B cell (primary cell): Measurements from ENCODE around the gene TUNAR. TPM values are rescaled to one million over a fixed set of nuclear protein-coding genes. Genes with fewer than 3 reads are reported as not detected.

ENCODE experiments used
- ATAC-seq: fragments of 200-7000 bp; cut with Tn5 transposase; one replicate; pipeline ENCODE4 v1.10.0; 2021; ENCODE audit warnings: low read depth, mild to moderate bottlenecking, moderate number of reproducible peaks, moderate library complexity
- CTCF ChIA-PET: fragments of 350-600 bp; sonication (Branson Sonifier 250); formaldehyde crosslinking; loops from one replicate; lab custom pipeline; 2021; ENCODE audit warnings: antibody characterized with exemption, inconsistent platforms; lab: Charles Lee
- POLR2A ChIA-PET: fragments of 350-600 bp; sonication (Branson Sonifier 250); formaldehyde crosslinking; loops from one replicate; lab custom pipeline; 2021; ENCODE audit warnings: antibody characterized with exemption; lab: Charles Lee
- DNase-seq: peaks from one replicate; pipeline ENCODE4 v3.0.0; 2013
- H2AFZ ChIP-seq: 2 replicates; pipeline ENCODE4 v1.6.1; 2012; ENCODE audit warnings: mild to moderate bottlenecking, low read depth, low read length; ENCODE audit not compliant: insufficient read depth, poor library complexity, severe bottlenecking
- H3K27ac ChIP-seq, 2 donors: 1 replicate in 1 of 2; 2 replicates in 1 of 2; pipeline ENCODE4 v1.5.1; 2012 to 2013; ENCODE audit warnings: low read length in 2 of 2, mild to moderate bottlenecking in 2 of 2, moderate library complexity in 1 of 2
- H3K27me3 ChIP-seq, 4 experiments: fragments of 200-600 bp in 1 of 4; sonication (generic) in 1 of 4; replicated peaks in 1 of 4; 1 replicate in 2 of 4; 2 replicates in 2 of 4; pipeline versions ENCODE4 v1.6.1 to v1.7.0; 2013 to 2016; ENCODE audit warnings: low read length in 3 of 4, mild to moderate bottlenecking in 2 of 4, mixed read lengths in 1 of 4, moderate library complexity in 1 of 4; ENCODE audit not compliant: insufficient read depth in 4 of 4, control insufficient read depth in 3 of 4; ENCODE audit errors: control extremely low read depth in 1 of 4
- H3K36me3 ChIP-seq, 2 experiments: replicated peaks in 1 of 2; 1 replicate in 1 of 2; 2 replicates in 1 of 2; pipeline versions ENCODE4 v1.6.1 to v1.7.1; 2013; ENCODE audit warnings: low read length in 1 of 2; ENCODE audit not compliant: insufficient read depth in 2 of 2, control insufficient read depth in 1 of 2; ENCODE audit errors: control extremely low read depth in 1 of 2, extremely low read depth in 1 of 2
- H3K4me1 ChIP-seq, 2 donors: fragments of 200-600 bp in 1 of 2; sonication (generic) in 1 of 2; 1 replicate in 1 of 2; 2 replicates in 1 of 2; pipeline versions ENCODE4 v1.5.1 to v1.6.1; 2013 to 2017; ENCODE audit warnings: low read length in 2 of 2; ENCODE audit not compliant: control insufficient read depth in 2 of 2, insufficient read depth in 2 of 2
- H3K4me2 ChIP-seq: replicated peaks from 2 replicates; pipeline ENCODE3; 2012; ENCODE audit warnings: mild to moderate bottlenecking, low read depth, low read length; ENCODE audit not compliant: poor library complexity, severe bottlenecking
- H3K4me3 ChIP-seq, 5 experiments: fragments of 200-600 bp in 1 of 5; sonication (generic) in 1 of 5; 1 replicate in 3 of 5; 2 replicates in 2 of 5; pipeline versions ENCODE4 v1.5.1 to v1.7.0; 2011 to 2016; ENCODE audit warnings: low read length in 4 of 5, mild to moderate bottlenecking in 4 of 5, low read depth in 2 of 5, control low read depth in 1 of 5, moderate library complexity in 1 of 5; ENCODE audit not compliant: insufficient read depth in 1 of 5; ENCODE audit errors: control extremely low read depth in 1 of 5, extremely low read depth in 1 of 5
- H3K79me2 ChIP-seq: fragments of 200-600 bp; sonication (generic); one replicate; pipeline ENCODE4 v1.6.0; 2016; ENCODE audit warnings: low read length; ENCODE audit not compliant: control insufficient read depth, insufficient read depth
- H3K9ac ChIP-seq: fragments of 200-600 bp; sonication (generic); 2 replicates; pipeline ENCODE4 v1.6.1; 2017; ENCODE audit warnings: mild to moderate bottlenecking, low read length, moderate library complexity
- H3K9me3 ChIP-seq, 3 donors: one replicate each; pipeline versions ENCODE4 v1.6.1 to v1.7.1; 2013; ENCODE audit warnings: low read length in 2 of 3; ENCODE audit not compliant: control insufficient read depth in 2 of 3, insufficient read depth in 1 of 3; ENCODE audit errors: control extremely low read depth in 1 of 3
- H4K20me1 ChIP-seq: 2 replicates; pipeline ENCODE4 v1.6.0; 2012; ENCODE audit warnings: mild to moderate bottlenecking, low read length; ENCODE audit not compliant: insufficient read depth, control insufficient read depth, poor library complexity, severe bottlenecking
- H3K27ac Mint-ChIP-seq: one replicate; pipeline ENCODE4 v1.8.0; 2021; ENCODE audit warnings: mixed read lengths
- H3K27me3 Mint-ChIP-seq: one replicate; pipeline ENCODE4 v1.8.0; 2021; ENCODE audit warnings: mixed read lengths
- H3K4me1 Mint-ChIP-seq: one replicate; pipeline ENCODE4 v1.8.0; 2021; ENCODE audit warnings: mixed read lengths
- H3K4me3 Mint-ChIP-seq: one replicate; pipeline ENCODE4 v1.8.0; 2021; ENCODE audit warnings: mixed read lengths
- H3K9me3 Mint-ChIP-seq: one replicate; pipeline ENCODE4 v1.8.0; 2022; ENCODE audit warnings: mixed read lengths; ENCODE audit not compliant: insufficient read depth
- CTCF ChIP-seq: fragments of 200-600 bp; IDR thresholded peaks from one replicate; pipeline ENCODE4 v1.8.0; 2022; ENCODE audit warnings: antibody characterized with exemption, mild to moderate bottlenecking
- EZH2 ChIP-seq: IDR thresholded peaks from 2 replicates; pipeline ENCODE4 v1.6.1; 2012; ENCODE audit warnings: borderline replicate concordance, low read depth, mild to moderate bottlenecking, moderate library complexity, low read length; ENCODE audit not compliant: insufficient read depth, poor library complexity, severe bottlenecking
- WGBS: methylation state at CpG from one replicate; pipeline ENCODE4 v1.1.5; 2013; ENCODE audit warnings: missing lambda C conversion rate; ENCODE audit not compliant: insufficient coverage; 5-methylcytosine and 5-hydroxymethylcytosine counted together
- intact Hi-C: fragments of 100-400 bp; cut with micrococcal nuclease; formaldehyde crosslinking; loops from one replicate; pipeline ENCODE4 v1.10.0; 2022
- polyA plus RNA-seq: library from polyadenylated mRNA; depleted of rRNA; stranded (reverse); fragments of >200 nt; gene quantifications from 2 replicates; pipeline ENCODE4 v1.2.3, GENCODE V29; 2012
- total RNA-seq, 2 donors: library from RNA; stranded (reverse); fragments of 120-200 nt in 1 of 2; gene quantifications; 1 replicate in 1 of 2; 2 replicates in 1 of 2; pipeline versions ENCODE4 v1.2.3 to v1.2.4, GENCODE V29; 2013 to 2022

Gene TUNAR
- total and polyA plus RNA-seq, 2 donors (not counting 1 experiment from before 2014, with no cell fraction given): 0.48 to 0.81 TPM

DNA sequence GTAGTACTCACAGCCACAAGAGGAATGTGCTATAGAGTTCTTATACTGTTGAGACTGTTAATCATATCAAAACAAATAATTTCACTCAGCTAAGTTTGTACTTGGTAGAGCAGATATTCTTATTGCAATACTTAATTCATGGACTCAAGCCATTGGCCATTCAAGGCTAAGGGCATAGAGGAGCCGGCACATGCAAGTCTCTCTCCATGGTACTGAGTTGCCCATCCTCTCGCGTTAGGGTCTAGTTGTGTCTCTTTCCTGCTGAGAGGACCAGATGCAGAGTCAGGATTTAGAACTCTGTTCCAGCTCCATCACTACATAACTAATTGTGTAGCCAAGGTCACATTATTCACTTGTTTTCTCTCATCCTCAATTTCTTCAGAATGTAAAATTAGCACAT lies 14.4 kb upstream of the TUNAR start:
- Mint-ChIP-seq H3K4me1 (no peaks in the 10 kb centered on the region), H3K27me3 (peaks cover 9% of the 10 kb centered on the region), H3K27ac (no peak overlapping the region), H3K4me3 (no peak overlapping the region), H3K9me3 (no peaks in the 10 kb centered on the region)
- H3K4me3 ChIP-seq: no peak overlapping the region
- H3K4me2 ChIP-seq: no peak overlapping the region
- intact Hi-C loops: no loop called here
- no peaks in the 10 kb centered on the region for H3K4me1 ChIP-seq
- H4K20me1 ChIP-seq: no peaks in the 10 kb centered on the region
- no peak overlapping the region for H3K9ac ChIP-seq
- POLR2A ChIA-PET: no interaction called here
- no peak overlapping the region for H3K27ac ChIP-seq
- CTCF ChIA-PET: no interaction called here
- DNase-seq: no peak
- no peaks in the 10 kb centered on the region for H3K36me3 ChIP-seq
- ATAC-seq: no peak
- 14% methylated on average over 3 of the region's 3 CpGs for WGBS
- no peak for TF ChIP-seq EZH2
- no peak for TF ChIP-seq CTCF
- peaks cover 0 to 4% (median 0%) of the 10 kb centered on the region in 3 donors for H3K9me3 ChIP-seq
- no peaks in the 10 kb centered on the region for H3K79me2 ChIP-seq
- peaks cover 0 to 3% (median 1%) of the 10 kb centered on the region in 4 experiments for H3K27me3 ChIP-seq
- H2AFZ ChIP-seq: no peak overlapping the region

DNA sequence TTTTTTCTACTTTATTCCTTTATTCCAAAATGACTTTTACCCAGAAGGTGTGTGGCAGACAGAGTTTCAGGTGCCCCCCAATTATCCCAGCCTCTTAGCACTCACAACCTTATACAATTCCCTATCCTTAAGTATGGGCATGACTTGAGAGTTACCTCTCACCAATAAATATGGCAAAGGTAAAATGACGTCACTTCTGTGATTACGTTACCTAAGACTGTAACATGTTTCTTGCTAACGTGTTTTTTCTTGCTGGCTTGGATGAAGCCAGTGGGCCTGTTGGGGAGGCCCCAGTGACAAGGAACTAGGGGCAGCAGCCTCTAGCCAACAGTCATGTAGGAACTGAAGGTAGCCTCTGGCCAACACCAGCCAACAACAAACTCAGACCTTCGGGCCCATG lies 13.3 kb upstream of the TUNAR start:
- ATAC-seq: no peak
- WGBS: 92% methylated on average over 3 of the region's 4 CpGs
- Histone ChIP-seq H3K27ac (no peak overlapping the region), H3K9ac (no peak overlapping the region), H2AFZ (no peak overlapping the region), H3K36me3 (no peaks in the 10 kb centered on the region), H3K4me2 (no peak overlapping the region), H3K4me3 (no peak overlapping the region), H3K79me2 (no peaks in the 10 kb centered on the region), H3K27me3 (peaks cover 0 to 6% (median 0%) of the 10 kb centered on the region in 4 experiments), H3K4me1 (no peaks in the 10 kb centered on the region), H4K20me1 (no peaks in the 10 kb centered on the region), H3K9me3 (peaks cover 0 to 4% (median 0%) of the 10 kb centered on the region in 3 donors)
- ChIA-PET CTCF (no interaction called here), POLR2A (no interaction called here)
- Mint-ChIP-seq H3K9me3 (no peaks in the 10 kb centered on the region), H3K27me3 (peaks cover 9% of the 10 kb centered on the region), H3K27ac (no peak overlapping the region), H3K4me3 (no peak overlapping the region), H3K4me1 (no peaks in the 10 kb centered on the region)
- intact Hi-C loops: no loop called here
- DNase-seq: no peak
- TF ChIP-seq CTCF (no peak), EZH2 (no peak)
